ENCODE results near the gene ENAH. TPM values are rescaled to one million over a fixed set of nuclear protein-coding genes. Genes with fewer than 3 reads are reported as not detected.

Gene ENAH
- total and polyA plus RNA-seq, 9 of the 15 experiments (the other 6 are each of a cell fraction or from before 2014, with no cell fraction given): 0.03 to 1.2 (median 0.15) TPM

- TF ChIP-seq ZFP91 (CRISPR knock-in tag; IDR thresholded peaks at IDR 0.05) (peak; percentile 65; the same call in 1 of the 2 replicates), HNRNPUL1 (IDR thresholded peaks at IDR 0.05; ENCODE audit: low read length) (no peak), NFRKB (IDR thresholded peaks at IDR 0.05; ENCODE audit: low read depth) (no peak), NFE2 (IDR thresholded peaks at IDR 0.05; ENCODE audit: low read depth) (no peak), CCAR2 (IDR thresholded peaks at IDR 0.05; ENCODE audit: low read depth, low read length) (no peak), ILK (tag; IDR thresholded peaks at IDR 0.05; ENCODE audit: borderline replicate concordance, low read depth) (no peak), HMGXB4 (CRISPR knock-in tag; IDR thresholded peaks at IDR 0.05) (peak; percentile 95), CREBBP (IDR thresholded peaks at IDR 0.05; ENCODE audit: low read depth, low read length) (no peak), EHMT2 (IDR thresholded peaks at IDR 0.05) (no peak), POLR3A (IDR thresholded peaks at IDR 0.05; ENCODE audit: borderline replicate concordance, extremely low read depth, insufficient read depth, insufficient read length) (no peak), SAFB (IDR thresholded peaks at IDR 0.05; ENCODE audit: borderline replicate concordance, low read depth, low read length) (no peak), XRCC5 (IDR thresholded peaks at IDR 0.05; ENCODE audit: low read depth, low read length) (peak; percentile 96), LARP7 (IDR thresholded peaks at IDR 0.05) (no peak), ZNF764 (CRISPR knock-in tag; IDR thresholded peaks at IDR 0.05; ENCODE audit: low read depth) (0 out of 2 replicates have a peak, but pooled peaks have one; percentile 50), MTA2 (IDR thresholded peaks at IDR 0.05; ENCODE audit: low read depth) (no peak), ZBTB26 (CRISPR knock-in tag; IDR thresholded peaks at IDR 0.05) (no peak), TEAD4 (IDR thresholded peaks at IDR 0.05; ENCODE audit: low read length) (no peak), TEAD4 (CRISPR knock-in tag; IDR thresholded peaks at IDR 0.05; ENCODE audit: borderline replicate concordance) (no peak), ELF4 (CRISPR knock-in tag; IDR thresholded peaks at IDR 0.05) (no peak), CEBPG (CRISPR knock-in tag; IDR thresholded peaks at IDR 0.05) (no peak), CEBPG (tag; conservative IDR thresholded peaks at IDR 0.05 in 1 of 2, IDR thresholded peaks at IDR 0.05 in 1 of 2) (no peak)
- TF ChIP-seq, protein P1, sequence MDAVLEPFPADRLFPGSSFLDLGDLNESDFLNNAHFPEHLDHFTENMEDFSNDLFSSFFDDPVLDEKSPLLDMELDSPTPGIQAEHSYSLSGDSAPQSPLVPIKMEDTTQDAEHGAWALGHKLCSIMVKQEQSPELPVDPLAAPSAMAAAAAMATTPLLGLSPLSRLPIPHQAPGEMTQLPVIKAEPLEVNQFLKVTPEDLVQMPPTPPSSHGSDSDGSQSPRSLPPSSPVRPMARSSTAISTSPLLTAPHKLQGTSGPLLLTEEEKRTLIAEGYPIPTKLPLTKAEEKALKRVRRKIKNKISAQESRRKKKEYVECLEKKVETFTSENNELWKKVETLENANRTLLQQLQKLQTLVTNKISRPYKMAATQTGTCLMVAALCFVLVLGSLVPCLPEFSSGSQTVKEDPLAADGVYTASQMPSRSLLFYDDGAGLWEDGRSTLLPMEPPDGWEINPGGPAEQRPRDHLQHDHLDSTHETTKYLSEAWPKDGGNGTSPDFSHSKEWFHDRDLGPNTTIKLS (IDR thresholded peaks at IDR 0.05; ENCODE audit: borderline replicate concordance, low read depth): no peak
Observed at GRCh38 chr1:225474986-225475820, 177.7 kb downstream of the ENAH start (continued).
